DOHH2 (cell line): ENCODE data around the gene SDHA.

Source experiments
- CTCF ChIP-seq: fragments of 200-600 bp; sonication (generic); IDR thresholded peaks from one replicate; pipeline ENCODE4 v1.5.1; 2014; ENCODE audit warnings: antibody characterized with exemption, mild to moderate bottlenecking, low read depth, low read length; ENCODE audit not compliant: poor library complexity, severe bottlenecking
- EZH2phosphoT487 ChIP-seq: fragments of 200-600 bp; sonication (generic); IDR thresholded peaks from 2 replicates; pipeline ENCODE4 v1.6.1; 2017; ENCODE audit warnings: borderline replicate concordance, mild to moderate bottlenecking, antibody characterized with exemption, low read length, moderate library complexity, mixed read lengths

- TF ChIP-seq CTCF (no peak), EZH2phosphoT487 (no peak)
These were observed 10.5 kb upstream of the SDHA start for GRCh38 chr5:207599-207998.
